SK-N-SH (cell line): Measurements from ENCODE around the gene SLC1A2. TPM values are rescaled to one million over a fixed set of nuclear protein-coding genes. Genes with fewer than 3 reads are reported as not detected.

Experiments
- CTCF ChIA-PET: fragments of 300-600, 350-600 bp; formaldehyde crosslinking; extraction: SDS; loops from one replicate; lab custom pipeline; 2021; lab: Yijun Ruan, JAX
- POLR2A ChIA-PET: fragments of 350-600 bp; sonication (Branson Sonifier 250); formaldehyde crosslinking; extraction: SDS; loops from one replicate; lab custom pipeline; 2020; ENCODE audit warnings: antibody characterized with exemption, inconsistent platforms; lab: Yijun Ruan, JAX
- DNase-seq: peaks from one replicate; pipeline ENCODE4 v3.0.0; 2012
- H2AFZ ChIP-seq: fragments of 200-600 bp; sonication (generic); 2 replicates; pipeline ENCODE4 v1.8.1; 2016; ENCODE audit warnings: antibody characterized with exemption, mild to moderate bottlenecking, low read depth
- H3F3A ChIP-seq: fragments of 200-600 bp; sonication (generic); replicated peaks from 2 replicates; pipeline ENCODE3; 2016; ENCODE audit warnings: antibody characterized with exemption, mild to moderate bottlenecking; ENCODE audit not compliant: insufficient read depth
- H3K27ac ChIP-seq, 2 experiments: fragments of 200-500 bp in 1 of 2; fragments of 200-600 bp in 1 of 2; sonication (Bioruptor generic) in 1 of 2; sonication (generic), shearing (Covaris generic) in 1 of 2; 2 replicates each; pipeline versions ENCODE4 v1.5.1 to v1.6.1; 2014 to 2016; ENCODE audit warnings: low read depth in 2 of 2, inconsistent platforms in 1 of 2, low read length in 1 of 2, mild to moderate bottlenecking in 1 of 2, mixed read lengths in 1 of 2
- H3K27me3 ChIP-seq: fragments of 200-600 bp; sonication (generic), shearing (Covaris generic); 2 replicates; pipeline ENCODE4 v1.6.1; 2016; ENCODE audit warnings: mixed run types; ENCODE audit not compliant: insufficient read depth
- H3K36me3 ChIP-seq, 2 experiments: fragments of 200-500 bp in 1 of 2; fragments of 200-600 bp in 1 of 2; sonication (Bioruptor generic) in 1 of 2; sonication (generic) in 1 of 2; replicated peaks in 1 of 2; 2 replicates each; pipeline versions ENCODE3 to v1.5.1; 2014 to 2016; ENCODE audit warnings: low read length in 1 of 2, mild to moderate bottlenecking in 1 of 2; ENCODE audit not compliant: insufficient read depth in 2 of 2, control insufficient read depth in 1 of 2
- H3K4me1 ChIP-seq, 2 experiments: fragments of 200-500 bp in 1 of 2; fragments of 200-600 bp in 1 of 2; sonication (Bioruptor generic) in 1 of 2; sonication (generic), shearing (Covaris generic) in 1 of 2; 2 replicates each; pipeline versions ENCODE4 v1.5.1 to v1.6.1; 2014 to 2016; ENCODE audit warnings: low read depth in 1 of 2, low read length in 1 of 2, mixed run types in 1 of 2; ENCODE audit not compliant: insufficient read depth in 2 of 2, control insufficient read depth in 1 of 2
- H3K4me2 ChIP-seq: fragments of 200-600 bp; sonication (generic), shearing (Covaris generic); 2 replicates; pipeline ENCODE4 v1.6.1; 2017; ENCODE audit warnings: mixed run types
- H3K4me3 ChIP-seq, 2 experiments: fragments of 200-500 bp in 1 of 2; fragments of 200-600 bp in 1 of 2; sonication (Bioruptor generic) in 1 of 2; sonication (generic), shearing (Covaris generic) in 1 of 2; 2 replicates each; pipeline versions ENCODE4 v1.5.1 to v1.8.1; 2014 to 2016; ENCODE audit warnings: low read depth in 2 of 2, inconsistent platforms in 1 of 2, low read length in 1 of 2, mild to moderate bottlenecking in 1 of 2, mixed read lengths in 1 of 2, moderate library complexity in 1 of 2
- H3K79me2 ChIP-seq: fragments of 200-600 bp; sonication (generic); 2 replicates; pipeline ENCODE4 v1.8.1; 2017; ENCODE audit warnings: mild to moderate bottlenecking; ENCODE audit not compliant: insufficient read depth
- H3K9ac ChIP-seq: fragments of 200-600 bp; sonication (generic); 2 replicates; pipeline ENCODE4 v1.6.1; 2017; ENCODE audit warnings: mixed run types
- H3K9me2 ChIP-seq: fragments of 200-600 bp; sonication (generic); 2 replicates; pipeline ENCODE4 v1.6.1; 2017; ENCODE audit warnings: mixed run types
- H3K9me3 ChIP-seq: fragments of 200-600 bp; sonication (generic); 2 replicates; pipeline ENCODE4 v1.6.1; 2017; ENCODE audit warnings: mixed run types, mild to moderate bottlenecking, moderate library complexity
- H4K20me1 ChIP-seq: fragments of 200-600 bp; sonication (generic); 2 replicates; pipeline ENCODE4 v1.6.1; 2017; ENCODE audit warnings: mild to moderate bottlenecking, mixed run types; ENCODE audit not compliant: insufficient read depth
- CTCF ChIP-seq: fragments of 200-600 bp; sonication (generic); IDR thresholded peaks from 2 replicates; pipeline ENCODE4 v1.6.1; 2017; ENCODE audit warnings: antibody characterized with exemption, mild to moderate bottlenecking, moderate library complexity
- ELF1 ChIP-seq: IDR thresholded peaks from 2 replicates; pipeline ENCODE4 v1.4.0; 2012
- EZH2phosphoT487 ChIP-seq: fragments of 200-600 bp; sonication (generic); IDR thresholded peaks from 2 replicates; pipeline ENCODE4 v1.6.1; 2017; ENCODE audit warnings: low read depth, mixed run types, mild to moderate bottlenecking, antibody characterized with exemption, moderate library complexity, borderline replicate concordance
- FOSL2 ChIP-seq: IDR thresholded peaks from 2 replicates; pipeline ENCODE4 v1.4.0; 2012; ENCODE audit warnings: low read depth, mild to moderate bottlenecking, moderate library complexity, borderline replicate concordance
- FOXM1 ChIP-seq: IDR thresholded peaks from 2 replicates; pipeline ENCODE4 v1.4.0; 2012; ENCODE audit warnings: low read depth, mild to moderate bottlenecking
- IRF3 ChIP-seq: fragments of 150-350 bp; IDR thresholded peaks from 2 replicates; pipeline ENCODE4 v1.6.1; 2016; ENCODE audit warnings: mild to moderate bottlenecking, low read depth, low read length
- MXI1 ChIP-seq: IDR thresholded peaks from 2 replicates; pipeline ENCODE4 v1.6.1; 2012; ENCODE audit warnings: mild to moderate bottlenecking, low read depth, low read length, improper control_type of control experiment
- NFIC ChIP-seq: IDR thresholded peaks from 2 replicates; pipeline ENCODE4 v1.4.0; 2012; ENCODE audit warnings: borderline replicate concordance
- POLR2AphosphoS5 ChIP-seq: IDR thresholded peaks from 2 replicates; pipeline ENCODE4 v1.6.1; 2012; ENCODE audit warnings: low read depth, low read length
- REST ChIP-seq: IDR thresholded peaks from 2 replicates; pipeline ENCODE4 v1.6.1; 2012; ENCODE audit warnings: mild to moderate bottlenecking, low read depth, low read length, moderate library complexity
- TAF1 ChIP-seq: IDR thresholded peaks from 2 replicates; pipeline ENCODE4 v1.6.1; 2012; ENCODE audit warnings: low read depth, mild to moderate bottlenecking, low read length, moderate library complexity, borderline replicate concordance
- TEAD4 ChIP-seq: IDR thresholded peaks from 2 replicates; pipeline ENCODE4 v1.4.0; 2012; ENCODE audit warnings: mild to moderate bottlenecking, borderline replicate concordance; ENCODE audit not compliant: insufficient read depth
- USF2 ChIP-seq: fragments of 150-350 bp; IDR thresholded peaks from 2 replicates; pipeline ENCODE4 v1.6.1; 2017; ENCODE audit warnings: antibody characterized with exemption, low read length, low read depth, borderline replicate concordance
- YY1 ChIP-seq: IDR thresholded peaks from 2 replicates; pipeline ENCODE4 v1.4.0; 2012; ENCODE audit warnings: low read depth, mild to moderate bottlenecking
- WGBS: methylation state at CpG from one replicate; pipeline ENCODE4 v1.1.6; 2017; ENCODE audit warnings: low lambda C conversion rate; 5-methylcytosine and 5-hydroxymethylcytosine counted together
- polyA plus RNA-seq, 3 experiments: library from polyadenylated mRNA; depleted of rRNA; stranded (reverse); fragments of >200 nt; gene quantifications; 2 replicates each; pipeline ENCODE4 v1.2.3, GENCODE V29; 2012

The SLC1A2 gene
- polyA plus RNA-seq, 1 of the 3 experiments (the other 2 are of a cell fraction), result under 0.01 TPM

- H3K79me2 ChIP-seq, result no peaks in the 10 kb centered on the region
- H3K4me2 ChIP-seq, result no peak overlapping the region
- POLR2A ChIA-PET, result no interaction called here
- no peak overlapping the region for H2AFZ ChIP-seq
- no peaks in the 10 kb centered on the region; a peak in 1 of 4 replicates for H3K4me1 ChIP-seq
- no peaks in the 10 kb centered on the region for H4K20me1 ChIP-seq
- no peak for DNase-seq
- no peaks in the 10 kb centered on the region for H3K27me3 ChIP-seq
- H3K27ac ChIP-seq, result no peak overlapping the region
- no peaks in the 10 kb centered on the region for H3F3A ChIP-seq
- WGBS, result 97% methylated on average over 4 of the region's 4 CpGs
- no peak overlapping the region for H3K9ac ChIP-seq
- H3K9me3 ChIP-seq, result no peaks in the 10 kb centered on the region
- H3K4me3 ChIP-seq, result no peak overlapping the region
- TF ChIP-seq NFIC, result no peak
- TF ChIP-seq CTCF, result no peak
- no peak for TF ChIP-seq TEAD4
- no peak for TF ChIP-seq USF2
- no peak for TF ChIP-seq REST
- no peak for TF ChIP-seq FOSL2
- no peak for TF ChIP-seq MXI1
- TF ChIP-seq, all 33 proteins: peak for 0
- CTCF ChIA-PET, result no interaction called here
- Histone ChIP-seq H3K36me3 (no peaks in the 10 kb centered on the region), H3K9me2 (no peaks in the 10 kb centered on the region)
Observed at GRCh38 chr11:35302398-35302797, 117.0 kb downstream of the SLC1A2 start.

GRCh38 chr11:35298369-35298768 is 121.0 kb downstream of the SLC1A2 start:
- no peak overlapping the region for H3K9ac ChIP-seq
- POLR2A ChIA-PET, result no interaction called here
- no peaks in the 10 kb centered on the region for H3K4me1 ChIP-seq
- no peaks in the 10 kb centered on the region for H4K20me1 ChIP-seq
- H3K79me2 ChIP-seq, result no peaks in the 10 kb centered on the region
- DNase-seq, result no peak
- 89% methylated on average over 1 of the region's 1 CpG for WGBS
- H3K4me3 ChIP-seq, result no peak overlapping the region
- no peak overlapping the region for H3K4me2 ChIP-seq
- H3K27ac ChIP-seq, result no peak overlapping the region
- CTCF ChIA-PET, result no interaction called here
- H3K36me3 ChIP-seq, result no peaks in the 10 kb centered on the region
- no peak overlapping the region for H2AFZ ChIP-seq
- no peaks in the 10 kb centered on the region for H3F3A ChIP-seq
- H3K27me3 ChIP-seq, result no peaks in the 10 kb centered on the region
- no peaks in the 10 kb centered on the region for H3K9me3 ChIP-seq
- no peaks in the 10 kb centered on the region for H3K9me2 ChIP-seq
- TF ChIP-seq EZH2phosphoT487 (no peak), POLR2AphosphoS5 (no peak), USF2 (no peak), ELF1 (no peak), TAF1 (no peak), YY1 (no peak), FOXM1 (no peak), REST (no peak), IRF3 (no peak)
